Kidney tubule cell (primary cell): ENCODE data around the gene SBF1.
"Not testable (repeated sequence)": the region's sequence is repeated elsewhere in the genome, so short reads cannot be mapped to it uniquely, and the experiment has no call there.

Experiments
- DNase-seq: peaks from one replicate; pipeline ENCODE4 v3.0.0-alpha.2; 2018; ENCODE audit warnings: low spot score

Gene SBF1

DNA sequence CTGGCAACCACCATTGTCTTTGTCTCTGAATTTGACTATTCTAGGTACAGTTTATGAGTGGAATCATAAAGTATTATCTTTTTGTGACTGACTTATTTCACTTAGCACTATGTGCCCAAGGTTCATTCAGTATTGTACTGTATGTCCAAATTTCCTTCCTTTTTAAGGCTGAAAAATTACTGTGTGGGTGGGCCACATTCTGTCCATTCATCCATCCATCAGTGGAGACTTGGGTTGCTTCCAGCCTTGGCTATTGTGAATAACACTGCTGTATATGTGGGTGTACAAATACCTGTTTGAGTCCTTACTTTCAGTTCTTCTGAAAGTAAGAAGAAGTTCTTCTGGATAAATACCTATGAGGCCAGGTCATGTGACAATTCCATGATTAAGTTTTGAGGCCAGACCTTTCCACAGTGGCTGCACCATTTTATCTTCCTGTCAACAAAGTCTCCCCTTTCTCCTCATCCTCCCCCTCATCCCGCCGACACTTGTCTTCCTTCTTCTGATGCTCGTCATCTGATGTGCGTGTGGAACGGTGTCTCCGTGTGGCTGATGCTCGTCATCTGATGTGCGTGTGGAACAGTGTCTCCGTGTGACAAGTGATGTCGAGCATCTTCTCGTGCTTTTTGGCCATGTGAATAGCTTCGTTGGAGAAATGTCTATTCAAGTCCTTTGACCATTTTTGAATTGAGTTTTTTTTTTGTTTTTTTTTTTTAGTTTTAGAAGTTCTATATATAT, 49.5 kb downstream of the SBF1 start:
- DNase-seq = no peak

GRCh38 chr22:50423956-50424355, 50.9 kb downstream of the SBF1 start:
- DNase-seq = no peak

DNA sequence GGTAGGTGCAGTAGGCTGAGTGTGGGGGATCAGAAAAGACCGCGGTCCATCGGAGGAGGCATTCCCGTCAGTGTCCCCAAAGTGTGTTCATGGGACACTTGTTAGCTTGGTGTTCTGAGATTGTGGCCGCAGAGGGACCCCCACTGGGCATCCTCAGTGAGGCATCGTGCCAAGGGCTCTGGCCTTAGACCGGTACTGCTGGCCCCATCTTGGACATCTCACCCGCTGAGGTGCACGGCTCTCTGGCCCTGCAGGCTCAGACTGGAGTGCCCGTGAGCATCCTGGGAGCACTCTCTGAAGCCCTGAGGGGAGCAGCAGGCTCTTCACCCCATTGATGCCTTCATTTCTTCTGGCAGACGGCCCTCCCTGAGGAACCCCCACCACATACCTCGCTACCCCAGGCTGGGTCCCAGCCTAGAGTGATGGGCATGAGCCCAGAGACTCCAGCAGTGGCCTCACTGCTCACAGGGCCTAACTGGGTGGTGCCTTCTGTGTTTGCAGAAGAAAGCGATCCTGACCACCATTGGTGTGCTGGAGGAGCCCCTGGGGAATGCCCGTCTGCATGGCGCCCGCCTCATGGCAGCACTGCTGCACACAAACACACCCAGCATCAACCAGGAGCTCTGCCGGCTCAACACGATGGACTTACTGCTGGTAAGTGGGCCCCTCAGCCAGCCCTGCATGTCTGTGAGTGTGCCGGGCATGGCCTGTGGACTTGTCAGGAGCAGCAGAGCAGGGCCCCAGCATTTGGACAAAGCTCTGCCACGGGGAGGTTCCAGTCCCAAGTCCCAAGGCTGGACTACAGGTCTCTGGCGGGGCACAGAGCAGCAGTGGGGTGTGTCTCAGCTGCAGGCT, 51.6 kb downstream of the SBF1 start:
- DNase-seq = no peak

DNA sequence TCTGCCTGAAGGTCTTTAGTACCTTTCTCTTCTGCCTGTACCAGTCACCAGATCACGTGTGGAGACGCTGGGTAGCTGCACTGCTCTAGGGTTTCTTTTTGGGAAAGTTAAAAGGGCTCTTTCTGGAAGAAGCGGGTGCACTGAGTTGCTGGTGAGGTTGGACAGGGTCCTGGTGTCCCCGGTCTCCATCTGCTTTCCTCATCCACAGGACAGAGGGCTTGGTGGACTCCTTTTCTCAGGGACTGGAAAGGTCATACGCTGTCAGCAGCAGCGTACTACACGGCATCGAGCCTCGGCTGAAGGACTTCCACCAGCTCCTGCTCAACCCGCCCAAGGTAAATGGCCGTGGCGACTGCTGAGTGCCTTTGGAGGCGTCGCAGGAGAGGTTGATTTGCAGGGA, 52.8 kb downstream of the SBF1 start:
- DNase-seq = no peak

DNA sequence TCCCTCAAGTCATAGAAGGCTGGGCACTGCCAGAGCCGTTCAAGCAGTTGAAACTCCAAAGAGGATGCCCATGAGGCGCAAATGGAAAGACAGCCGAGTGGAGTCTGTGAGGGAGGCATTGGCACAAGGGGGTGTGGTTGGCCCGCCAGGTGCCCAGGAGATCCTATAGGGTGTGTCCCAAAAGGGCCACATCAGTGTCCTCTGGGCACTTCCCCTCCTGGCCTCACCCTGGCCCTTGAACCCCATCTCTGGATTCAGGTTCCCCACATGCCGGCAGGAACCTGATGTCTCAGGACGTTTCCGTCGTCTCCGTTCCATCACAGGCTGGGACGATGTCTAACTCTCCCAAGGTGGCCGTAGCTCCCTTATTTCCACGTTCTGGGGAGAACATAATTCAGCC, 54.3 kb downstream of the SBF1 start:
- DNase-seq = no peak

DNA sequence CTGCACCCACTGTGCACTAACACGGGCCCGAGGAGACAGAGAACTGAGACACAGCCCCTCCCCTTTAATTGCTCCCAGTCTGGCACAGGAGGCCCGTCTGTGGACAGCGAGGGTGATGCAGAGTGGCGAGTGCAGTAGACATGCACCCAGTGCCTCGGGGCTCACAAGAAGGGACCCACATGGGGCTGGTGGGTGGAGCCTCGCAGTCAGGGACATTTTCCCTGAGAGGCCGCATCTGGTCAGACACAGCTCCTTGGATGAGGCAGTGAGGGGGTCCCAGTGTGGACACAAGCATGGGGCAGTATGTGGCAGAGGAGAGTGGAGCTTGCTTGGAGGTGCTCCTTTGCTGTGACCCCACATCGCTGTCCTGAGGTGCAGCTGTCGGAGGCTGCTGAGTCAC, 54.8 kb downstream of the SBF1 start:
- no peak for DNase-seq

- no peak for DNase-seq
Measured at GRCh38 chr22:50419116-50419515, 55.7 kb downstream of the SBF1 start.

DNA sequence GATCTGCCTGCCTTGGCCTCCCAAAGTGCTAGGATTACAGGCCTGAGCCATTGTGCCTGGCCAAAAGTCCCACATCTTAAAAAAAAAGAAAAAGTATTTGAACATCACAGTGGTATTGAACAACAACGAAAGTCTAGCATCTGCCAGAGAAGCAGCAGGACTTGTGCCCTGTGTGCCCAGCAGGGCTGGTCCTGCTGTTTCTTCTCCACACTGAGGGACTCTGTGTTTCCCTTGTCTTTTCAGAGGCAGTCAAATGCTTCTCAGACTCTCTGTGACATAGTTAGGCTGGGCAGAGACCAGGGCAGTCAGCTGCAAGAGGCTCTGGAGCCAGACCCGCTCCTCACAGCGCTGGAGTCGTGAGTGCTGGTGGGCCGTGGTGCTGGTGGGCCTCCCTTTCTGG, 56.2 kb downstream of the SBF1 start:
- DNase-seq = no peak

DNA sequence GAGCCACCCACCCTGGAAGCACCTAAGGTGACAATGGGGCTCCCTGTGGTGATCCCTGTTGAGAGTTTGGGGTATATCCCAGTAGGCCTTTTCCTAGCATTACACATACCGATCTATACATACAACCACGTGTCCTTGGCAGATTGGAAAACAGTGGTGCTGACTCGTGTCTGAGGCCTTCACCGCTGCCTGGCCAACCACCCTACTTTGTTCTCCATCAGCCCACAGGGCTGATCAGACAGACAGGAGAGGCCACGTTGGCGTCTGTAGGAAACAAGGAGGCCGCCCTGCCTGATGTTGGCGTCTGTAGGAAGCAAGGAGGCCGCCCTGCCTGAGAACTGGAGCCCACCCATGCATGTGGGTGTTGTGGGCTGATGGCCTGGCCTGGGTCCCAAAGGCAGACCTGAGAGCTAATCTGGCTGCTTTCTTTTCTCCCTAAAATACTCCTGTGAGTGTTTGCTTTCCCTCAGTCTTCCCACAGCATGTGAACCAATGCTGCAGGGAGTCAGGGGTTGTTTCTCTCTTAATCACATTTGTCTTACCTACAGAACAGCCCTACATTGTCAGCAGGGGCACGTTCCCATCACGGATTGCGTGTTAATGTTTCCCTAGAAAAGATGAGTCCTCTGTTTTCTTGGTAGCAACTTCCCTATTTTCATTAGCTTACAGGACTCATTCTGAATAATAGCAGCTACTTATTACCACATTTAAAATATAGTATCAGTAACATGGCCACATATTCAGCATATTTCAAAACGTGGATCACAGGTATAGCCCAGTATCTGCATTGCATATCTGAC, 57.2 kb downstream of the SBF1 start:
- DNase-seq = no peak

- DNase-seq = no peak
Measured at GRCh38 chr22:50416996-50417395, 57.8 kb downstream of the SBF1 start.

- no peak for DNase-seq
Measured at GRCh38 chr22:50415426-50415825, 59.4 kb downstream of the SBF1 start.

- DNase-seq = no peak
Measured at GRCh38 chr22:50414476-50415248, 60.2 kb downstream of the SBF1 start.

GRCh38 chr22:50408954-50409353, 65.9 kb downstream of the SBF1 start:
- not testable (repeated sequence) for DNase-seq

GRCh38 chr22:50408311-50408710, 66.5 kb downstream of the SBF1 start:
- no peak for DNase-seq

GRCh38 chr22:50406416-50407170, 68.2 kb downstream of the SBF1 start:
- DNase-seq = no peak

- DNase-seq = no peak
Measured at GRCh38 chr22:50403701-50404101, 71.1 kb downstream of the SBF1 start.

DNA sequence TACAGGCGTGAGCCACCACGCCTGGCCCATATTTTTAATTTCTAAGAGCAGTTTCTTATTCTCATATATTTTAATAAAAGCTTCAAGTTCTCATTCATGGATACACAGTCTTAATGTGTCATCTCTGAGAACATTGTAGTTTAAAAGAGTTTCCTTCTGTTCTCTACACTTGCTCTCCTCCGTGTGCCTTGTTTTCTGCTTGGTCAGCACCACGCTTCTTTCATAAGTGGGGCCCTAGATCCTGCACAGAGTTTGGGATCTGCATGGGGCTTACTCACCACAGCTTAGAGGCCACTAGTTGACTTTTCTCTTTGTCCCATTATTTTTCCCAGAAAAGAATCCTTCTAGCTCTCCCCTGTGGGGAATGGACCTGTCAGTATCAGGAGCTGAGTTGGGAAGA, 72.9 kb downstream of the SBF1 start:
- DNase-seq = no peak

DNA sequence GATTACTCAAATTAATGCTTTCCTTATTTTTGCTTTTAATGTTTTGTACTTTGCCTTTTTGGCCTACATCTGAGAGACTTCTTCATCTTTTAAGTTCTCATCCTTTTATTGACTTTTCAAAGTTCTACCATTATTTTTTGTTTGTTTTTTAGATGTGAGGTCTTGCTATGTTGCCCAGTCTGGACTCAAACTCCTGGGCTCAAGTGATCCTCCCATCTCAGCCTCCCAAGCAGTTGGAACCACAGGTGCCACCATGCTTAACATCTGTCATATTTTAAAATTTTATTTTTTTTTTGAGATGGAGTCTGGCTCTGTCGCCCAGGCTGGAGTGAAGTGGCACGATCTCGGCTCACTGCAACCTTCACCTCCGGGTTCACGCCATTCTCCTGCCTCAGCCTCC, 73.9 kb downstream of the SBF1 start:
- DNase-seq = no peak

DNA sequence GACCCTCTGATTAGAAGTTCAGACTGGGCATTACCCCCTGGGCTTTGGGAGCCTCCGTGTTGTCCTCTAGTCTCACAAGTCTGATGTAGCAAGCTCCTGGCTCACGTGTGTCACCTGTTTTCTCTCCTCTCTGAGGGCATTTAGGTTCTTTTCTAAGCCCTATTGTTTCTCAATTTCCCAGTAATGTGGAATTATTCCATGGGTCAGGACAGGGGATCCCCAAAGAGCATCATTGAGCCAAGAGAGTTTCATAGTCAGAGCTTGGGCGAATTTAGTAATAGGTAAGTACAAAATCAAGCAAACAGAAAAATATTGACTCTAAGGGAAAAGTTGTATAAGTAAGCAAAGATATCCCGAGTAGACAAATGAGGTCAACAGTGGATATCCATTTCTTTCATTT, 74.4 kb downstream of the SBF1 start:
- no peak for DNase-seq

DNA sequence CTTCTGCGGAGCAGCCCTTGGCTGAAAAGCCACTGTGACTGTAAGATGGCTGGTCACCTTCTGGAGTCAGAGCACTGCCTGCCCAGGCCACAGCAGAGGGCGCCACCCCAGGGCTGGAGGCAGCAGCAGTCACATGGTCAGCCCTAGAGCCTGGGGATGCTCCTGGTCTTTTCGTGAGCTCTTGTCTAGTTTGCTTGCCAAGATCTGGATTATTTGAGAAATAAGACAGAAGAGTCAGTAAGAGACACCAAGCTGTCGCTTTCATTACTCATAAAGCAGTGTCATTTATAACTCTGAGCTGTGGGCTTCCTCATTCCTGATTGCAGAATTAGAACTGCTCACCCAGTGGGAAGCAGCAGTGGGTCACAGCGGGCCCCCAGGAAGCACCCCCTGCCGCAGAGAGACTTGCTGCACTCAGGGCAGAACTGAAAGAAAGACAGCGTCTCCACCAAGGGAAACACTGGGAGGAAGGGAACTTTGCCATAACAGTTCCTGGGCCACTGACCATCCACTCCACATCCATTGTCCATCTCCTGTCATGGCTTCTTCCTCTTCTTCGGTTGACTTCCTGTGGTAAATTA, 75.0 kb downstream of the SBF1 start:
- DNase-seq = peak; percentile 40
